H9 (cell line): ENCODE data around the gene ST6GALNAC2. TPM values are rescaled to one million over a fixed set of nuclear protein-coding genes. Genes with fewer than 3 reads are reported as not detected.

Experiments used
- DNase-seq: peaks from one replicate; pipeline ENCODE4 v3.0.0-alpha.2; 2017
- H2AFZ ChIP-seq: one replicate; pipeline ENCODE4 v1.6.1; 2013; ENCODE audit warnings: mild to moderate bottlenecking, low read length, control low read depth, moderate library complexity
- H2AK5ac ChIP-seq: 2 replicates; pipeline ENCODE4 v1.6.1; 2013; ENCODE audit warnings: low read length, control low read depth, mixed read lengths; ENCODE audit not compliant: insufficient read length
- H2BK120ac ChIP-seq: one replicate; pipeline ENCODE4 v1.6.1; 2013; ENCODE audit warnings: low read depth, mild to moderate bottlenecking, low read length, control low read depth, inconsistent platforms; ENCODE audit not compliant: poor library complexity, severe bottlenecking
- H2BK12ac ChIP-seq: 2 replicates; pipeline ENCODE4 v1.6.1; 2013; ENCODE audit warnings: low read length, control low read depth, mixed read lengths, low read depth; ENCODE audit not compliant: insufficient read length
- H2BK15ac ChIP-seq: 2 replicates; pipeline ENCODE4 v1.6.1; 2013; ENCODE audit warnings: low read depth, low read length, control low read depth
- H2BK20ac ChIP-seq: one replicate; pipeline ENCODE4 v1.6.1; 2013; ENCODE audit warnings: low read depth, mild to moderate bottlenecking, low read length, control low read depth, inconsistent platforms; ENCODE audit not compliant: poor library complexity, severe bottlenecking
- H2BK5ac ChIP-seq: 2 replicates; pipeline ENCODE4 v1.6.1; 2013; ENCODE audit warnings: low read length, control low read depth, mixed read lengths; ENCODE audit not compliant: insufficient read length
- H3K14ac ChIP-seq: 2 replicates; pipeline ENCODE4 v1.6.1; 2013; ENCODE audit warnings: low read length, control low read depth; ENCODE audit not compliant: insufficient read depth
- H3K18ac ChIP-seq: 2 replicates; pipeline ENCODE4 v1.6.1; 2013; ENCODE audit warnings: low read depth, mild to moderate bottlenecking, mixed read lengths, low read length, control low read depth; ENCODE audit not compliant: insufficient read length
- H3K23ac ChIP-seq: 2 replicates; pipeline ENCODE4 v1.6.1; 2013; ENCODE audit warnings: low read length, control low read depth, mixed read lengths, low read depth; ENCODE audit not compliant: insufficient read length
- H3K23me2 ChIP-seq: 2 replicates; pipeline ENCODE4 v1.6.1; 2013; ENCODE audit warnings: low read depth, mild to moderate bottlenecking, mixed read lengths, low read length, control low read depth; ENCODE audit not compliant: insufficient read length, poor library complexity, severe bottlenecking
- H3K27ac ChIP-seq: 2 replicates; pipeline ENCODE4 v1.5.1; 2013; ENCODE audit warnings: low read length, control low read depth, mixed read lengths, low read depth; ENCODE audit not compliant: insufficient read length
- H3K27me3 ChIP-seq: 2 replicates; pipeline ENCODE4 v1.6.1; 2013; ENCODE audit warnings: low read length, control low read depth, inconsistent platforms; ENCODE audit not compliant: insufficient read depth
- H3K4ac ChIP-seq: 2 replicates; pipeline ENCODE4 v1.6.1; 2013; ENCODE audit warnings: low read depth, mild to moderate bottlenecking, control low read depth, inconsistent platforms, low read length, moderate library complexity
- H3K4me1 ChIP-seq: 2 replicates; pipeline ENCODE4 v1.6.1; 2013; ENCODE audit warnings: low read length, control low read depth, inconsistent platforms; ENCODE audit not compliant: insufficient read depth
- H3K4me2 ChIP-seq: 2 replicates; pipeline ENCODE4 v1.6.1; 2013; ENCODE audit warnings: low read length, control low read depth, mixed read lengths; ENCODE audit not compliant: insufficient read length, insufficient read depth
- H3K56ac ChIP-seq: 2 replicates; pipeline ENCODE4 v1.6.1; 2013; ENCODE audit warnings: low read depth, mild to moderate bottlenecking, mixed read lengths, low read length, control low read depth; ENCODE audit not compliant: insufficient read length
- H3K79me1 ChIP-seq: 2 replicates; pipeline ENCODE4 v1.6.1; 2013; ENCODE audit warnings: low read depth, mild to moderate bottlenecking, moderate library complexity, low read length, control low read depth, inconsistent platforms; ENCODE audit not compliant: insufficient read depth, poor library complexity, severe bottlenecking
- H3K79me2 ChIP-seq: 2 replicates; pipeline ENCODE4 v1.6.1; 2013; ENCODE audit warnings: low read length, control low read depth, inconsistent platforms; ENCODE audit not compliant: insufficient read depth
- H3K9ac ChIP-seq: 2 replicates; pipeline ENCODE4 v1.6.1; 2013; ENCODE audit warnings: low read length, control low read depth, mixed read lengths; ENCODE audit not compliant: insufficient read length; ENCODE audit errors: extremely low read depth
- H3K9me3 ChIP-seq: one replicate; pipeline ENCODE4 v1.6.1; 2013; ENCODE audit warnings: low read depth, low read length, inconsistent platforms; ENCODE audit not compliant: control insufficient read depth
- H3T11ph ChIP-seq: one replicate; pipeline ENCODE4 v1.6.1; 2013; ENCODE audit warnings: mild to moderate bottlenecking, low read length, control low read depth, inconsistent platforms
- H4K20me1 ChIP-seq: one replicate; pipeline ENCODE4 v1.6.1; 2013; ENCODE audit not compliant: control insufficient read depth, insufficient read length, insufficient read depth
- H4K5ac ChIP-seq: 2 replicates; pipeline ENCODE4 v1.6.1; 2013; ENCODE audit warnings: low read depth, mild to moderate bottlenecking, mixed read lengths, low read length, control low read depth; ENCODE audit not compliant: insufficient read length
- H4K8ac ChIP-seq: replicated peaks from 2 replicates; pipeline ENCODE4 v1.6.1; 2013; ENCODE audit warnings: low read length, control low read depth, mixed read lengths, low read depth; ENCODE audit not compliant: insufficient read length
- H4K91ac ChIP-seq: 2 replicates; pipeline ENCODE4 v1.6.1; 2013; ENCODE audit warnings: low read depth, mild to moderate bottlenecking, moderate library complexity, mixed read lengths, low read length, control low read depth; ENCODE audit not compliant: insufficient read length
- H3K27ac Mint-ChIP-seq, 3 experiments: 2 replicates in 2 of 3; 3 replicates in 1 of 3; pipeline ENCODE4 v1.8.0; 2020 to 2021; ENCODE audit warnings: mixed read lengths in 3 of 3, mild to moderate bottlenecking in 1 of 3, moderate library complexity in 1 of 3
- H3K27me3 Mint-ChIP-seq: 2 replicates; pipeline ENCODE4 v1.8.0; 2021; ENCODE audit warnings: low read depth, mild to moderate bottlenecking, moderate library complexity, mixed read lengths
- H3K36me3 Mint-ChIP-seq, 3 experiments: 2 replicates in 2 of 3; 3 replicates in 1 of 3; pipeline ENCODE4 v1.8.0; 2020 to 2021; ENCODE audit warnings: low read depth in 3 of 3, mixed read lengths in 3 of 3; ENCODE audit not compliant: insufficient read depth in 1 of 3
- H3K4me1 Mint-ChIP-seq, 2 experiments: 2 replicates each; pipeline ENCODE4 v1.8.0; 2020; ENCODE audit warnings: mixed read lengths in 2 of 2
- H3K4me3 Mint-ChIP-seq, 2 experiments: 2 replicates in 1 of 2; 3 replicates in 1 of 2; pipeline ENCODE4 v1.8.0; 2020 to 2021; ENCODE audit warnings: mild to moderate bottlenecking in 2 of 2, mixed read lengths in 2 of 2, moderate library complexity in 1 of 2
- H3K9me3 Mint-ChIP-seq, 2 experiments: 2 replicates in 1 of 2; 3 replicates in 1 of 2; pipeline ENCODE4 v1.8.0; 2020; ENCODE audit warnings: mild to moderate bottlenecking in 2 of 2, mixed read lengths in 2 of 2, moderate library complexity in 1 of 2
- CTCF ChIP-seq: fragments of 200-600 bp; sonication (generic); conservative IDR thresholded peaks from 3 replicates; pipeline ENCODE4 v1.8.0; 2021; ENCODE audit warnings: antibody characterized with exemption, mild to moderate bottlenecking
- whole genome bisulfite sequencing: extraction: QIAGEN DNeasy Blood & Tissue Kit; methylation state at CpG from one replicate; pipeline ENCODE4 v1.1.7; 2013; ENCODE audit warnings: missing lambda C conversion rate, low lambda C conversion rate, mixed read lengths; ENCODE audit not compliant: insufficient read length; ENCODE audit errors: extremely low coverage; 5-methylcytosine and 5-hydroxymethylcytosine counted together
- total RNA-seq: library from RNA; stranded (reverse); gene quantifications from 2 replicates; pipeline ENCODE4 v1.2.1, GENCODE V29; 2021

ST6GALNAC2 gene
- total RNA-seq, 1 experiment from 2014 or later, result 0.46 TPM

- H4K5ac ChIP-seq, result no peak overlapping the region
- no peak overlapping the region for H2BK5ac ChIP-seq
- no peak overlapping the region for H4K91ac ChIP-seq
- Mint-ChIP-seq H3K27me3 (peaks cover 16% of the 10 kb centered on the region), H3K4me3 (no peak overlapping the region), H3K9me3 (no peaks in the 10 kb centered on the region), H3K36me3 (no peaks in the 10 kb centered on the region), H3K4me1 (peaks cover 3% of the 10 kb centered on the region in 2 experiments; a peak in 2 of 4 replicates), H3K27ac (no peak overlapping the region)
- no peaks in the 10 kb centered on the region for H4K20me1 ChIP-seq
- no peak overlapping the region for H2BK20ac ChIP-seq
- peak; percentile 98 for TF ChIP-seq CTCF
- no peaks in the 10 kb centered on the region for H3K23me2 ChIP-seq
- no peak overlapping the region for H4K8ac ChIP-seq
- no peaks in the 10 kb centered on the region for H3K79me1 ChIP-seq
- no peak overlapping the region for H2BK15ac ChIP-seq
- H2AFZ ChIP-seq, result no peak overlapping the region
- peak; percentile 85 for DNase-seq
- H3K18ac ChIP-seq, result no peak overlapping the region
- H2BK12ac ChIP-seq, result no peak overlapping the region
- H3K56ac ChIP-seq, result no peak overlapping the region
- no peak overlapping the region for H2BK120ac ChIP-seq
- H3K4ac ChIP-seq, result no peak overlapping the region
- H3K4me1 ChIP-seq, result no peaks in the 10 kb centered on the region
- no peak overlapping the region for H3K9ac ChIP-seq
- no peaks in the 10 kb centered on the region for H3K79me2 ChIP-seq
- H3K23ac ChIP-seq, result no peak overlapping the region
- H3K27me3 ChIP-seq, result no peaks in the 10 kb centered on the region
- no peak overlapping the region for H2AK5ac ChIP-seq
- no peak overlapping the region for H3T11ph ChIP-seq
- no peaks in the 10 kb centered on the region for H3K9me3 ChIP-seq
- no peak overlapping the region for H3K14ac ChIP-seq
- no peak overlapping the region for H3K27ac ChIP-seq
- WGBS, result no CpG with 5 or more reads among the region's 18 CpGs
- H3K4me2 ChIP-seq, result no peak overlapping the region
Observed at GRCh38 chr17:76623271-76624146, 37.8 kb upstream of the ST6GALNAC2 start.
